Smooth muscle cell (in vitro differentiated cells): ENCODE measurements around the gene CNTNAP1. TPM values are rescaled to one million over a fixed set of nuclear protein-coding genes. Genes with fewer than 3 reads are reported as not detected.

Experiments
- DNase-seq: peaks from one replicate; lab custom pipeline; 2025; ENCODE audit not compliant: unreplicated experiment; lab: John Stamatoyannopoulos, UW
- H2AFZ ChIP-seq: fragments of 200-600 bp; sonication (generic); 2 replicates; pipeline ENCODE4 v1.6.0; 2016; ENCODE audit warnings: antibody characterized with exemption, low read depth, mild to moderate bottlenecking
- H3F3A ChIP-seq: fragments of 200-600 bp; sonication (generic); 2 replicates; pipeline ENCODE4 v1.6.0; 2017; ENCODE audit warnings: antibody characterized with exemption, low read depth
- H3K27ac ChIP-seq: fragments of 200-600 bp; sonication (generic); 2 replicates; pipeline ENCODE4 v1.5.1; 2016; ENCODE audit warnings: low read depth, mild to moderate bottlenecking
- H3K27me3 ChIP-seq: fragments of 200-600 bp; sonication (generic); 2 replicates; pipeline ENCODE4 v1.6.1; 2016; ENCODE audit warnings: low read depth, mild to moderate bottlenecking
- H3K36me3 ChIP-seq: fragments of 200-600 bp; sonication (generic); 2 replicates; pipeline ENCODE4 v1.5.1; 2016; ENCODE audit warnings: low read depth
- H3K4me1 ChIP-seq: fragments of 200-600 bp; sonication (generic); 2 replicates; pipeline ENCODE4 v1.5.1; 2016; ENCODE audit warnings: low read depth
- H3K4me2 ChIP-seq: fragments of 200-600 bp; sonication (generic); 2 replicates; pipeline ENCODE4 v1.6.0; 2016; ENCODE audit warnings: mild to moderate bottlenecking
- H3K4me3 ChIP-seq: fragments of 200-600 bp; sonication (generic); 2 replicates; pipeline ENCODE4 v1.5.1; 2016; ENCODE audit warnings: mild to moderate bottlenecking
- H3K79me2 ChIP-seq: fragments of 200-600 bp; sonication (generic); 2 replicates; pipeline ENCODE4 v1.6.0; 2016; ENCODE audit warnings: low read depth, mild to moderate bottlenecking
- H3K9ac ChIP-seq: fragments of 200-600 bp; sonication (generic); 2 replicates; pipeline ENCODE4 v1.6.0; 2016; ENCODE audit warnings: low read depth
- H3K9me3 ChIP-seq: fragments of 200-600 bp; sonication (generic); replicated peaks from 2 replicates; pipeline ENCODE4 v1.5.1; 2016; ENCODE audit warnings: low read depth
- H4K20me1 ChIP-seq: fragments of 200-600 bp; sonication (generic); 2 replicates; pipeline ENCODE4 v1.6.0; 2016; ENCODE audit warnings: low read depth
- CTCF ChIP-seq: fragments of 200-600 bp; sonication (generic); IDR thresholded peaks from 2 replicates; pipeline ENCODE4 v1.5.1; 2017; ENCODE audit warnings: borderline replicate concordance, mild to moderate bottlenecking, antibody characterized with exemption; ENCODE audit not compliant: insufficient read depth, poor library complexity, severe bottlenecking
- WGBS: methylation state at CpG from one replicate; pipeline ENCODE4 v1.1.7; 2016; ENCODE audit warnings: low lambda C conversion rate; 5-methylcytosine and 5-hydroxymethylcytosine counted together
- polyA plus RNA-seq: library from polyadenylated mRNA; unstranded; fragments of >200 nt; fragmentation: Nextera tagmentation; extraction: Ambion mirVana; gene quantifications from 2 replicates; pipeline ENCODE4 v1.2.1, GENCODE V29; 2016
- total RNA-seq: library from RNA; depleted of rRNA; stranded (reverse); fragments of >200 nt; gene quantifications from 2 replicates; pipeline ENCODE4 v1.2.3, GENCODE V29; 2014

The CNTNAP1 gene
- total and polyA plus RNA-seq, 2 experiments from 2014 or later, result 2.0 to 7.1 TPM

GRCh38 chr17:42684929-42685556 lies 2.7 kb downstream of the CNTNAP1 start:
- no peak for DNase-seq

GRCh38 chr17:42685831-42686230 lies 3.5 kb downstream of the CNTNAP1 start:
- Histone ChIP-seq H3F3A (peaks cover 8% of the 10 kb centered on the region), H3K79me2 (no peaks in the 10 kb centered on the region), H3K27ac (no peak overlapping the region), H3K4me2 (no peak overlapping the region), H3K4me1 (peaks cover 8% of the 10 kb centered on the region), H3K36me3 (no peaks in the 10 kb centered on the region), H2AFZ (no peak overlapping the region), H3K4me3 (no peak overlapping the region), H3K27me3 (no peaks in the 10 kb centered on the region), H4K20me1 (peaks cover 7% of the 10 kb centered on the region), H3K9ac (no peak overlapping the region), H3K9me3 (no peaks in the 10 kb centered on the region)
- WGBS, result 90% methylated on average over 14 of the region's 14 CpGs
- no peak for TF ChIP-seq CTCF
- DNase-seq, result no peak

More at GRCh38 chr17:42684929-42685556, 2.7 kb downstream of the CNTNAP1 start:
- Histone ChIP-seq H3K27me3 (no peaks in the 10 kb centered on the region), H3K9me3 (no peaks in the 10 kb centered on the region), H3K4me3 (no peak overlapping the region), H2AFZ (no peak overlapping the region), H3K27ac (no peak overlapping the region), H3K4me1 (peaks cover 11% of the 10 kb centered on the region), H4K20me1 (peaks cover 7% of the 10 kb centered on the region), H3F3A (peaks cover 8% of the 10 kb centered on the region), H3K9ac (no peak overlapping the region), H3K4me2 (no peak overlapping the region), H3K36me3 (no peaks in the 10 kb centered on the region), H3K79me2 (no peaks in the 10 kb centered on the region)
- no peak for TF ChIP-seq CTCF
- WGBS, result 97% methylated on average over 50 of the region's 50 CpGs

GRCh38 chr17:42686520-42687128 lies 4.3 kb downstream of the CNTNAP1 start:
- no peak overlapping the region for H3K4me3 ChIP-seq
- peaks cover 7% of the 10 kb centered on the region for H3F3A ChIP-seq
- no peaks in the 10 kb centered on the region for H3K27me3 ChIP-seq
- H2AFZ ChIP-seq, result no peak overlapping the region
- WGBS, result 88% methylated on average over 32 of the region's 32 CpGs
- no peak overlapping the region for H3K27ac ChIP-seq
- H3K36me3 ChIP-seq, result no peaks in the 10 kb centered on the region
- no peak for TF ChIP-seq CTCF
- peaks cover 7% of the 10 kb centered on the region for H4K20me1 ChIP-seq
- no peak overlapping the region for H3K9ac ChIP-seq
- H3K4me2 ChIP-seq, result no peak overlapping the region
- DNase-seq, result no peak
- H3K9me3 ChIP-seq, result no peaks in the 10 kb centered on the region
- H3K79me2 ChIP-seq, result no peaks in the 10 kb centered on the region
- peaks cover 4% of the 10 kb centered on the region for H3K4me1 ChIP-seq
